Measurements from ENCODE around the gene MRLN.

DNA sequence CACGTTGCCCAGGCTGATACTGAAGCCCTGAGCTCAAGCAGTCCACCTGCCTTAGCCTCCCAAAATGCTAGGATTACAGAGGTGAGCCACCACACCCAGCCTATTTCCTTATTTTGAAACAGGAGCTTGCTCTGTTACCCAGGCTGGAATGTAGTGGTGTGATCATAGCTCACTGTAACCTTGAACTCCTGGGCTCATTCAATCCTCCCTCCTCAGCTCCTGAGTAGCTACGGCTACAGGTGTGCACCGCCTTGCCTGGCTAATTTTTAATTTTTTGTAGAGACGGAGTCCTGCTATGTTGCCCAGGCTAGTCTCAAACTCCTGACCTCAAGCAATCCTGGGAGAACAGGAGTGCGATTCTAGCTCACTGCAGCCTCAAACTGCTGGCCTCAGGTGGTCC lies 11.7 kb downstream of the MRLN start:
- no peak for TF ChIP-seq POLR2A (IDR thresholded peaks at IDR 0.05)
- TF ChIP-seq, protein P1, sequence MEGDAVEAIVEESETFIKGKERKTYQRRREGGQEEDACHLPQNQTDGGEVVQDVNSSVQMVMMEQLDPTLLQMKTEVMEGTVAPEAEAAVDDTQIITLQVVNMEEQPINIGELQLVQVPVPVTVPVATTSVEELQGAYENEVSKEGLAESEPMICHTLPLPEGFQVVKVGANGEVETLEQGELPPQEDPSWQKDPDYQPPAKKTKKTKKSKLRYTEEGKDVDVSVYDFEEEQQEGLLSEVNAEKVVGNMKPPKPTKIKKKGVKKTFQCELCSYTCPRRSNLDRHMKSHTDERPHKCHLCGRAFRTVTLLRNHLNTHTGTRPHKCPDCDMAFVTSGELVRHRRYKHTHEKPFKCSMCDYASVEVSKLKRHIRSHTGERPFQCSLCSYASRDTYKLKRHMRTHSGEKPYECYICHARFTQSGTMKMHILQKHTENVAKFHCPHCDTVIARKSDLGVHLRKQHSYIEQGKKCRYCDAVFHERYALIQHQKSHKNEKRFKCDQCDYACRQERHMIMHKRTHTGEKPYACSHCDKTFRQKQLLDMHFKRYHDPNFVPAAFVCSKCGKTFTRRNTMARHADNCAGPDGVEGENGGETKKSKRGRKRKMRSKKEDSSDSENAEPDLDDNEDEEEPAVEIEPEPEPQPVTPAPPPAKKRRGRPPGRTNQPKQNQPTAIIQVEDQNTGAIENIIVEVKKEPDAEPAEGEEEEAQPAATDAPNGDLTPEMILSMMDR (IDR thresholded peaks at IDR 0.05 in 8 of 11, conservative IDR thresholded peaks at IDR 0.05 in 3 of 11), result no peak
- no peak for TF ChIP-seq POLR2AphosphoS5 (IDR thresholded peaks at IDR 0.05)
